ENCODE data around the gene NFATC4.

The NFATC4 gene

GRCh38 chr14:24428628-24429394, 60.8 kb downstream of the NFATC4 start:
- ChIA-PET POLR2A (interaction anchor here (0.9 to 3.8 kb wide), 7 partner anchors 14 to 186 kb away, joined by 3 to 46 read pairs (median 13); partner anchors contain the start of genes CIDEB, NYNRIN, SDR39U1 and TINF2), CTCF (interaction anchor here (0.7 to 6.3 kb wide), 2 partner anchors 63 to 98 kb away, joined by 3 to 145 read pairs; partner anchors contain the start of gene ADCY4)
- DNase-seq (ENCODE audit: extremely low spot score), result no peak

More at GRCh38 chr14:24428628-24429394, 60.8 kb downstream of the NFATC4 start:
- no peak for TF ChIP-seq ELF4 (IDR thresholded peaks at IDR 0.05)
- TF ChIP-seq CTBP1 (IDR thresholded peaks at IDR 0.05; ENCODE audit: borderline replicate concordance), result no peak
- TF ChIP-seq SUZ12 (IDR thresholded peaks at IDR 0.05), result no peak
